GM12801 (cell line): ENCODE measurements around the gene TENM3.

Experiments used
- TF ChIP-seq, protein P1 (sequence below): IDR thresholded peaks from one replicate; pipeline ENCODE4 v1.5.1; 2011; ENCODE audit warnings: control low read depth; ENCODE audit not compliant: insufficient read length; ENCODE audit errors: extremely low read depth

TENM3 gene

DNA sequence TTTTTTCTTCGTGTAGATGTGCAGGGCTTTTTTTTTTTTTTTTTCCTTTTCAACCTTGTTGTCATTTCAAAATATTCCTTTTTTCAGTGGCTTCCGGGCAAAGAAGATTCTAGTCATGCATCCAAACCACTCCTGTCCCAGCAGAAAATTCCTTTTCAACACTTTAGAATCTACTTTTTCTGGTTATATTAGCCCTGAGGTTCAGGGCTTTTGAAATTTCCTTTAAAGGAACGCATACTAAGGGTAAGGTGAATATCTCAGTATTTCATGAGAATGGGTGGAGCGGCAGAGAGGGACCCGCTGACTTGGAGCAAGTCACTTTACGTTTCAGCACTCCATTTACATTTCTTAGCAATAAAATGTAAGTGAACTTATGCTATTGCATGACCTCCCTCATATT is 15.6 kb upstream of the TENM3 start:
- TF ChIP-seq, protein P1, sequence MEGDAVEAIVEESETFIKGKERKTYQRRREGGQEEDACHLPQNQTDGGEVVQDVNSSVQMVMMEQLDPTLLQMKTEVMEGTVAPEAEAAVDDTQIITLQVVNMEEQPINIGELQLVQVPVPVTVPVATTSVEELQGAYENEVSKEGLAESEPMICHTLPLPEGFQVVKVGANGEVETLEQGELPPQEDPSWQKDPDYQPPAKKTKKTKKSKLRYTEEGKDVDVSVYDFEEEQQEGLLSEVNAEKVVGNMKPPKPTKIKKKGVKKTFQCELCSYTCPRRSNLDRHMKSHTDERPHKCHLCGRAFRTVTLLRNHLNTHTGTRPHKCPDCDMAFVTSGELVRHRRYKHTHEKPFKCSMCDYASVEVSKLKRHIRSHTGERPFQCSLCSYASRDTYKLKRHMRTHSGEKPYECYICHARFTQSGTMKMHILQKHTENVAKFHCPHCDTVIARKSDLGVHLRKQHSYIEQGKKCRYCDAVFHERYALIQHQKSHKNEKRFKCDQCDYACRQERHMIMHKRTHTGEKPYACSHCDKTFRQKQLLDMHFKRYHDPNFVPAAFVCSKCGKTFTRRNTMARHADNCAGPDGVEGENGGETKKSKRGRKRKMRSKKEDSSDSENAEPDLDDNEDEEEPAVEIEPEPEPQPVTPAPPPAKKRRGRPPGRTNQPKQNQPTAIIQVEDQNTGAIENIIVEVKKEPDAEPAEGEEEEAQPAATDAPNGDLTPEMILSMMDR, result no peak

- TF ChIP-seq, protein P1, result no peak
Observed at GRCh38 chr4:182228991-182229577, 14.1 kb upstream of the TENM3 start.

GRCh38 chr4:182230256-182230655 is 12.9 kb upstream of the TENM3 start:
- TF ChIP-seq, protein P1, result no peak

DNA sequence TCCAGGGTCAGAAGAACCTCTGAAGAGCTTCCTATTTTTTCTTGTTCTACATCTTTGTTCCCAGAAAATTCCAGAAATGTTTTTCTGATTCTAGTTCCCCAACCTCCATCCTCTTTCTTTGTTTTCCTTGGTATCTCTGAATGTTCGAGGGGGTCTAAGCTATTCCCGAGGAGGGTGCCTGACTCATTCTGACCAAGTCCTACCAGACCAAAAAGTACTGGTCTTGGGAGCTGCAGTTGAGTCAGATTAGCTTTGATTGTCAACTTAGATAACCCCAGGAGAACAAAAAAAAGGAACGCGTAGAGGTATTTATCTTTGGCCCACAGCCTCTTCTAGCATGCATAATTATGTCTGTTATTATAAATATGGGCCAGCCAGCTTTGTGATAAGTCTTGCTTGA is 12.1 kb upstream of the TENM3 start:
- TF ChIP-seq, protein P1, result no peak

DNA sequence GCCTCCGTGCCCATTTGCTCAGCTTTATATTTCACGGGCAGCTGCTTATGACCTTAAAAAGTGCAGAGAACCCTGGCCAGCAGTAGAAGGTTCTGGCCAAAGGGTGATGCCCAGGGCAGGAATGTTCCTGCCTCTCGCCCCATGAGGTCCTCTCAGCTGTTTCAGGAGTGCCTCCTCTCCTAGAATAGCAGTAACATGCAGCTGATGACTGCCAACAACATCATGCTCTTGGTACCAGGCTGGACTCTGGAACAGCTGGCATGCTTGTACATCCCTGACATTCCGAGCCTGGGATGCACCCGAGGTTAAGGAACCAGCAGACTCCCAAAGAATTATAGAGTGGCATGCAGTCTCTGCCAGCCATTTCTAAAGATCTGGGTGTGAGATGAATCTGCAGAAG is 11.7 kb upstream of the TENM3 start:
- TF ChIP-seq, protein P1, result no peak

GRCh38 chr4:182233310-182234090 is 9.7 kb upstream of the TENM3 start:
- TF ChIP-seq, protein P1, result no peak

DNA sequence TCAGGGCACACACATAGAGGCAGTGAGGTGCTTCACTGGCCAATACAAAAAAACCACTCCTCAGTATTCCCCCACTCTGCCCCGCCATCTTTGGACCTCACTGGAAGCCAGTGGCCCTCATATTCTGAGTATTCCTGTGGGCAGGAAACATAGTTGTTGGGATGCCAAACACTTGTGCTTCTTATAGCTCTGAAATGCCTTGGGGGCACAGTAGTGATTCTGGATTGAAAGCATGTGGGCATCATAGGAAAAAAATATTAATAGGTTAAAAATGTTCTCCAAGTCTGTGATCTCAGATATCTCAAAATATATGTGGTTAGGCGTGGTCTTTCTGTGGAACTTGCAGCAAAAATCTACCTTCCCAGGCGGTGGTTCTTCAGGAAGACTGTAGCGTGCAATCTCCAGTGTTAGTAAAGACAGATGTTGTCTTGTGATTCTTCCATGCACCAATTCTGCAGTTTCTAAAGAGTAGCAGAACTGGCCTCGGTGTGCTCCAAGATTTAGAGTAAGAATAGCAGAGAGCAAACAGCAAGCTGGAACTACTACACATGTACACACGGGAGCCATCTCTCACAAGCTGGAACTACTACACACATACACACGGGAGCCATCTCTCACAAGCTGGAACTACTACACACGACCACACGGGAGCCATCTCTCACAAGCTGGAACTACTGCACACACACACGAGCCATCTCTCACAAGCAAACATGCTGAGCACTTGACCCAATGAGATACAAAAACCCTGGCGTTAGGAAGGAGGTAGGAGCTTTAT is 8.0 kb upstream of the TENM3 start:
- TF ChIP-seq, protein P1, result no peak
